Measurements from ENCODE around the gene PROM1.

PROM1 gene

GRCh38 chr4:16088601-16089000 is 4.8 kb upstream of the PROM1 start:
- TF ChIP-seq CTCF (IDR thresholded peaks at IDR 0.05): no peak

- TF ChIP-seq CTCF (IDR thresholded peaks at IDR 0.05): no peak
Observed at GRCh38 chr4:16085822-16086221, 2.0 kb upstream of the PROM1 start.

- TF ChIP-seq CTCF (IDR thresholded peaks at IDR 0.05): no peak
Observed at GRCh38 chr4:16082426-16083240, 1.2 kb downstream of the PROM1 start.

- no peak for TF ChIP-seq CTCF (IDR thresholded peaks at IDR 0.05)
Observed at GRCh38 chr4:16082041-16082425, 1.8 kb downstream of the PROM1 start.

GRCh38 chr4:16079046-16079445 is 4.8 kb downstream of the PROM1 start:
- no peak for TF ChIP-seq CTCF (IDR thresholded peaks at IDR 0.05)

- TF ChIP-seq CTCF (IDR thresholded peaks at IDR 0.05): no peak
Observed at GRCh38 chr4:16078195-16078760, 5.5 kb downstream of the PROM1 start.

GRCh38 chr4:16077786-16078185 is 6.0 kb downstream of the PROM1 start:
- no peak for TF ChIP-seq CTCF (IDR thresholded peaks at IDR 0.05)
